GM21717 (cell line): ENCODE data around the gene SEBOX.
"Not testable (repeated sequence)": the region's sequence is repeated elsewhere in the genome, so short reads cannot be mapped to it uniquely, and the experiment has no call there.

Experiments
- ATAC-seq: cut with Tn5 transposase; IDR thresholded peaks from one replicate; pipeline ENCODE4 v1.9.1; 2021; ENCODE audit warnings: mild to moderate bottlenecking, moderate library complexity; ENCODE audit not compliant: unreplicated experiment

SEBOX gene

DNA sequence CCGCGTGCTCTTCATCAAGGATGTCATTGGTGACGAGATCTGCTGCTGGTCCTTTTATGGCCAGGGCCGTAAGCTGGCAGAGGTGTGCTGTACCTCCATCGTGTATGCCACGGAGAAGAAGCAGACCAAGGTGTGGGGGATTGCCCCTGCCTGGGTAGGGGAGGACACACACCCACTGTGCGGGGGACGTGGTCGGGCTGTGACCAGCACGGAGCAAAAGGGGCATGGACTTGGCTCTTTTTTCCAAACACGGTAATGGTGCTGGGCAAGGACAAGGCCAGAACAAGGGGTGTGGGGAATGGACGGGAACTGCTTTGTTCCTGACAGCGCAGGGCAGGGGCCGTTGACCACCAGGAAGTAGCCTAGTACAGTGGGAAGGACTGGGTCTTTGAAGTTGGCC is 22.7 kb downstream of the SEBOX start:
- ATAC-seq = no peak

GRCh38 chr17:28341516-28341915 is 23.5 kb downstream of the SEBOX start:
- no peak for ATAC-seq

GRCh38 chr17:28340374-28340773 is 24.6 kb downstream of the SEBOX start:
- no peak for ATAC-seq

DNA sequence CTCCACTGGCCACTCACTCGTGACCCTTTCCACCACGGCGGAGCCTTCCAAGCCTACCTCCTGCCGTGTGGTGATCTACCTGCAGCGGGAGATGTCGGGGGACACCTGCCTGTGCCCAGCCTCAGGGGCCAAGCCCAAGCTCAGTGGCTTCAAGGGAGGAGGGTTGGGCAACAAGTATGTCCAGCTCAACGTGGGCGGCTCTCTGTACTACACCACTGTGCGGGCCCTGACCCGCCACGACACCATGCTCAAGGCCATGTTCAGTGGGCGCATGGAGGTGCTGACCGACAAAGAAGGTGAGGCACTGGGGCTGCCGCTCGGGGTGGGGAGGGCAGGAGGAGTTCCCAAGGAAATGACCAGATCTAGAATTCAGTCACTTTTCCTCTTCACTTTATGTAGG is 25.6 kb downstream of the SEBOX start:
- ATAC-seq = no peak

- ATAC-seq = not testable (repeated sequence)
Measured at GRCh38 chr17:28338769-28339212, 26.2 kb downstream of the SEBOX start.

- no peak for ATAC-seq
Measured at GRCh38 chr17:28338056-28338768, 26.8 kb downstream of the SEBOX start.

- no peak for ATAC-seq
Measured at GRCh38 chr17:28335959-28336871, 28.8 kb downstream of the SEBOX start.

DNA sequence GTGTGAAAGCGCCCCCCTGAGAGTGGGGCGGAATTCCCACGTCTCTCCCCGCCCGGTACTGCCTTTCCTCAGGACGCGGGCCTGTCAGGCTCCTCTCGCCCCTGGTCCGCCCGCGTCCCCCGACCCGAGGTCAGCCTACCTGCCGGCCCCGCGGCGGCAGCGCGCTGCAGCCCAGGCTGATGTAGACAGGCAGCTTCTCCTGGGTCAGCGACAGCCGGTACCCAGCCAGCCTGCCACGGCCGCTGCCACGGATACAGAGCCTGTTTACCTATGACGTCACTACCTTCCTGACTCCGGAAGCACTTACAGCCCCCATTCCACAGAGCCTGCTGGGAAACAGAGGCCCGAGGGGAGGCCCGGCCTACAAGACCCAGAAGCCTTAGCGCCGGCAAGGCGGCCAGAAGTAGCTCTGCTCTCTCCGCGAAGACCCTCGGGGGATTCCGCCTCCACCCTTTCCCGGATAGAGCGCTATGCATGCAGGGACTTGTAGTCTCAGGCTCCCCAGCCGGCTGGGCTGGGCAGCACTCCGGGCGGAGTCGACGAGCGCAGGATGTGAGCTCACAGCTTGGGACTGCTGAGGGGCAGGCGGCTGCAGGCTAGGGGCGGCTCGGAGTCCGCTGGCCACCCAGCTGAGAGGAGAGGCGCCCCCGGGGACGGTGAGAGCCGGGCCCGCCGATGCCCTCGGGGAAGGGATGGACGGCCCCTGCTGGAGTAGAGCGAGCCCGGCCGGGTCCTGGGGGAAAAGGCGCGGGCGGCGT is 29.6 kb downstream of the SEBOX start, which contains the start of the genes IFT20 and TNFAIP1:
TSS of gene IFT20 (minus strand) at position 272 of the 758 bp plus-strand sequence. CDS start 3,487 bp downstream, outside the sequence.
TSS of gene TNFAIP1 (plus strand) at position 561 of the 758 bp plus-strand sequence. CDS start 3,761 bp downstream, outside the sequence.
- ATAC-seq = peak; percentile 93

DNA sequence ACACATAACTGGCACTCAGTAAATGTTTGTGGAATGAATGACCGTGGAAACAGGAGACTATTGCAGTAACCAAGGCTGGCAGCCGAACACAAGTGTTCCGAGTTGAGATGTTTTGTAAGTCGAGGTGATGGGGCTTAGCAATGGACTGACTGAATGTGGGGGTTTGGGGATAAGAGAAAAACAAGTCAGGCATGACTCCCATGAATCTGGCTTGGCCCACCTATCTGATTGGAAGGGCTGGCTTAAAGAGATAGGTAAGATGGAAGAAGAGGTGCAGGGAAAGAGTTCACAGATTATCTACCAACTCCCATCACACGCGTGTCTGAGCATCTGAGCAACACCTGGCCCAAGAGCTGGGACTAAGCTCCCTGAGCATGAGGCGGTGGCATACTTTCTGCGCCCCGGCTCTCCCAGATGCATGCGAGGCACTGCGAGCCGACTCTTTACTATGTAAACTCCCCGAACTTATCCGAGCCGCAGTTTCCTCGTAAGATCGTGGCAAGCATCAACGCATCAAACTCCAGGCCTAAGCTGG is 30.3 kb downstream of the SEBOX start:
- no peak for ATAC-seq

GRCh38 chr17:28334171-28334570 is 30.8 kb downstream of the SEBOX start:
- no peak for ATAC-seq

DNA sequence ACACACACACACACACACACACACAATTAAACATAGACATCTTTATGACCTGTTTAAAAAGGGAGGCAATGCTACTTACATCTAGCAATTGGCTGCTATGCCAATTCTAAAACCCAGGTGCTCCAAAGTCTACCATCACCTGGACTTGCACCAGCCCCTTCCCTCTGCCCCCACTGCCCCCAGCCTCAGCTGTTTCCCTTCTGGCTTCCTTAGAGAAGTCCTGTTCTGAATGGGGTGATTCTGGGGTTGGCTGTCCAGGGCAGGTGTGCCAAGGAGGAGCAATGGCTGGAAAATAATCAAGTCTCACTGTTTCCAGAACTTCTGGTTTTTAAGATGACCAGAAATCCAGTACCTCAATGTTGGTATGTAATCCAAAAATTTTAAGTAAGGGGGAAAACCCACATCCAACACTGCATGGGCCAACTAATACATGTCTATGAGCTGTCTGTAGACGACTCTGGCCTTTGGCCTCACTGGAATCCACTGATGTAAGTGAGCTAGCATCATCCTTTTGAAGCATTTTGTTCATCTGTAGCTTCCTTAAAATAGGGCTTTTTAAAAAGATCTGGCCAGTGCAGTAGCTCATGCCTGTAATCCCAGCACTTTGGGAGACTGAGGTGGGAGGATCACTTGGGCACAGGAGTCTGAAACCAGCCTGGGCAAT is 31.8 kb downstream of the SEBOX start:
- no peak for ATAC-seq

- ATAC-seq = no peak
Measured at GRCh38 chr17:28331891-28332420, 33.0 kb downstream of the SEBOX start.

DNA sequence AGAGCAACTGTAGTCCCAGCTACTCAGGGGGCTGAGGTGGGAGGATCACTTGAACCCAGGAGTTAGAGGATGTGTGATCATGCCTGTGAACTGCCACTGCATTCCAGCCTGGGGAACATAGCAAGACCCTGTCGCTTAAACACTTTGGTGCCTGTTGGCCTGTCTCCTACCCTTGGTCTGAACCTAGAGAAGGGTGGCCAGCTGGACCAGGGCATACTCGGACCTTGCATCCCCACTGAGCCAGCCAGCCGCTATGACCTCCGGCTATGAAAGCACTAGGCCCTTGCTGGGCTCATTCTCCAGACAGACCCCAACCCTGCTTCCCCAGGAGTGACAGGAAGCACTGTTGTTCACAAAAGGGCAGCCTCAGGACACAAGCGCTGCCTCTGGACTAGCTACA is 34.3 kb downstream of the SEBOX start:
- no peak for ATAC-seq

GRCh38 chr17:28328325-28328724 is 36.7 kb downstream of the SEBOX start:
- no peak for ATAC-seq

DNA sequence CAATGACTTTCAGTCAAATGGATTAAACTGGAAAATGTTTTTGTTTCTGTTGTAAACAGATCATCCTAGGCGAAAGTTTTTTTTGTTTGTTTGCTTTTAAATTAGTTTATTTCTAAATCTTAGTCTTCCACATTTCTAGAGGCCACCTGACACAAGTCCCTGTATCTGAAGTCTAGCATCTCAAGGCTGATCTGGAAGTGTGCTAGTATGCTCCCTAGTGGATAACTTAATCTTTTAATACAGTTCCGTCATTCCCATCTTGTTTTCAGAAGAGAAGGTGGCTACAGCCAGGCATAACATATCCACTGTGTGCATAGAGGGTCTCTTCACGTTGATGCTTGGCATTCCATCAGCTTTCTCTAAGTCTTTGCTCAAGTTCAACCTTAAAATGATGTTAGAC is 37.3 kb downstream of the SEBOX start:
- ATAC-seq = no peak

DNA sequence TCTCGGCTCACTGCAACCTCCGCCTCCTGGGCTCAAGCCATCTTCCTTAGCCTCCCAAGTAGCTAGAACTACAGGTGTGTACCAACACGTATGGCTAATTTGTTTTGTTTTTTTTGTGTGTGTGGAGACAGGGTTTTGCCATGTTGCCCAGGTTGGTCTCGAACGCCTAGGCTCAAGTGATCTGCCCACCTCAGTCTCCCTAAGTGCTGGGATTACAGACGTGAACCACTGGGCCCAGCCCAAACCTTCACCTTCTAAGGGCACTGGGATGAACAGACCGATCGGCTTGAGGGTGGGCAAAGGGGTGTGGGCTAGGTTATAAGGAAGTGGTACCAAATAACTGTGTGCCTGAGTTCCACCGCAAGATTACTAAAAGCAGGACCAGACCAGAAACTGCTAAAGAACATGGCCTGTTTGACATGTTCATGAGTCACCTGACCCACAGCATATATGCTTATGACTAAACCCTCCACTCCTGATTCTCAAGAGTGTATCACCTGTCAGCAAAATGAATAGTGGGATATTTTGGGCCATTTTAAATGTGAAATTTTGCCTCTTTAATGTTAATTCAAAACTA is 37.9 kb downstream of the SEBOX start:
- peak; percentile 46 for ATAC-seq

GRCh38 chr17:28326114-28326513 is 38.9 kb downstream of the SEBOX start:
- no peak for ATAC-seq

DNA sequence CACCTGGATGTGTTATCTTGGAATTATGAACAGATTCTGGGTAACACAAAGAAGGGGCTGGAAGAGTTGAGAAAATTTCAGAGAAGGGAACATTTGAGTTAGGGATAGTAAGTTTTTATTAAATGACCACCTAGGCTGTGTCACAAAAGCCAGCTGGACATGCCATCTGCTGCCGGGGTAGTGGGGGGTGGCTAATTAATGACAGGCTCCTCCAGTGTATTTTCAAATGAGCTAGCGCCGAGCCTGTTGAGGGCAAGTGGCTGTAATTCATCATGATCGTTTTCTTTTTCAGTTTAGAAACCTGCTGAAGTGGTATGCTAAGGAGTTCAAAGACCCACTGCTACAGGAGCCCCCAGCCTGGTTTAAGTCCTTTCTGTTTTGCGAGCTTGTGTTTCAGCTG is 39.8 kb downstream of the SEBOX start:
- ATAC-seq = no peak

DNA sequence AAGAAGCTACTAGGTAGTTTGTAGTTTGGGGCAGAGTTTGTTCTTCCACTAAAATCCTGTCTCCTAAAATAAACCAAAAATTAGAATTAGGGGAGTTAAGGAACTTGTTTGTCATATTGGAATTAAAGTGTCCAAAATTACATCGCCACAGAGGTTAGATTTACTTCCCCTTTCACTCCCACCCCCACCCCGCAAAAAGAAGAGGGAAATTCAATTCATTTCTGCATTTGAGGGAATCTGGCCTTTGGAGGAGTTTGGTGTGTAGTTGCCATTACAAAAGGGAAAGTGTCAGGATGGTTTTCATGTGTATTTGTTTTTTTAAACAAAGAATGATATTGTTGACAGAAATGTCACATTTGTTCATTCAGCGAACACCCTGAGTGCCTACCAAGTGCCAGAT is 40.2 kb downstream of the SEBOX start:
- ATAC-seq = no peak
